Activated T-cell treated with anti-CD3 and anti-CD28 coated beads, Interleukin-2, amount 50 U/mL, for 1 hour (primary cell): ENCODE data around the gene GAGE12D.
"Not testable (repeated sequence)": the region's sequence is repeated elsewhere in the genome, so short reads cannot be mapped to it uniquely, and the experiment has no call there.

Source experiments
- DNase-seq: peaks from one replicate; pipeline ENCODE4 v3.0.0-alpha.2; 2020

Gene GAGE12D

GRCh38 chrX:49541433-49541832, at the start of gene GAGE12D:
GAGE12D (plus strand) TSS chrX:49541733; CDS start chrX:49542888, 1,155 bp downstream.
- DNase-seq, result not testable (repeated sequence)

- DNase-seq, result not testable (repeated sequence)
Measured at GRCh38 chrX:49531877-49532276, 9.7 kb upstream of the GAGE12D start, which contains the start of gene GAGE12C. GAGE12C (plus strand) TSS chrX:49532177; CDS start chrX:49533332, 1,155 bp downstream.

- DNase-seq, result not testable (repeated sequence)
Measured at GRCh38 chrX:49550989-49551388, 9.5 kb downstream of the GAGE12D start, which contains the start of gene GAGE12E. GAGE12E (plus strand) TSS chrX:49551289; CDS start chrX:49552444, 1,155 bp downstream.

GRCh38 chrX:49560542-49560941, 19.0 kb downstream of the GAGE12D start, which contains the start of gene GAGE12F:
GAGE12F (plus strand) TSS chrX:49560842; CDS start chrX:49561997, 1,155 bp downstream.
- not testable (repeated sequence) for DNase-seq

GRCh38 chrX:49568728-49569127, 27.2 kb downstream of the GAGE12D start:
- DNase-seq, result not testable (repeated sequence)

GRCh38 chrX:49569152-49569551, 27.6 kb downstream of the GAGE12D start:
- not testable (repeated sequence) for DNase-seq

- not testable (repeated sequence) for DNase-seq
Measured at GRCh38 chrX:49570100-49570499, 28.6 kb downstream of the GAGE12D start, which contains the start of gene GAGE12G. GAGE12G (plus strand) TSS chrX:49570400; CDS start chrX:49571555, 1,155 bp downstream.

GRCh38 chrX:49579649-49580048, 38.1 kb downstream of the GAGE12D start, which contains the start of gene GAGE12H:
GAGE12H (plus strand) TSS chrX:49579949; CDS start chrX:49581104, 1,155 bp downstream.
- not testable (repeated sequence) for DNase-seq

- not testable (repeated sequence) for DNase-seq
Measured at GRCh38 chrX:49589196-49589595, 47.7 kb downstream of the GAGE12D start, which contains the start of gene GAGE2A. GAGE2A (plus strand) TSS chrX:49589496; CDS start chrX:49590651, 1,155 bp downstream.

GRCh38 chrX:49589769-49590478, 48.4 kb downstream of the GAGE12D start:
- not testable (repeated sequence) for DNase-seq

- not testable (repeated sequence) for DNase-seq
Measured at GRCh38 chrX:49590488-49590887, 49.0 kb downstream of the GAGE12D start.
